WTC11 (cell line): ENCODE measurements around the gene POGZ. TPM values are rescaled to one million over a fixed set of nuclear protein-coding genes. Genes with fewer than 3 reads are reported as not detected.

Source experiments
- ATAC-seq: fragments of 200-7000 bp; cut with Tn5 transposase; 2 replicates; pipeline ENCODE4 v1.10.0; 2021; ENCODE audit warnings: mild to moderate bottlenecking, moderate library complexity
- CTCF ChIA-PET: fragments of 300-600 bp; sonication (Branson Sonifier 250); formaldehyde crosslinking; loops from one replicate; lab custom pipeline; 2021; ENCODE audit warnings: antibody characterized with exemption; lab: Charles Lee
- POLR2A ChIA-PET: fragments of 350-600 bp; sonication (Branson Sonifier 250); formaldehyde crosslinking; loops from one replicate; lab custom pipeline; 2021; ENCODE audit warnings: antibody characterized with exemption; lab: Charles Lee
- DNase-seq: peaks from one replicate; pipeline ENCODE4 v3.0.0; 2021; ENCODE audit warnings: low spot score
- H3K27ac Mint-ChIP-seq: 2 replicates; pipeline ENCODE4 v1.8.0; 2021; ENCODE audit warnings: mixed read lengths
- H3K27me3 Mint-ChIP-seq: 2 replicates; pipeline ENCODE4 v1.8.0; 2021; ENCODE audit warnings: low read depth, mild to moderate bottlenecking, moderate library complexity, mixed read lengths
- H3K36me3 Mint-ChIP-seq: 2 replicates; pipeline ENCODE4 v1.8.0; 2021; ENCODE audit warnings: mixed read lengths
- H3K4me1 Mint-ChIP-seq: 2 replicates; pipeline ENCODE4 v1.8.0; 2022; ENCODE audit warnings: mixed read lengths
- H3K4me3 Mint-ChIP-seq: 2 replicates; pipeline ENCODE4 v1.8.0; 2021; ENCODE audit warnings: mild to moderate bottlenecking, moderate library complexity, mixed read lengths
- H3K9me3 Mint-ChIP-seq: 2 replicates; pipeline ENCODE4 v1.8.0; 2021; ENCODE audit warnings: mixed read lengths
- FOXK1 ChIP-seq: sonication (generic); formaldehyde crosslinking; IDR thresholded peaks from 2 replicates; pipeline ENCODE4 v1.8.0; 2022; ENCODE audit warnings: mild to moderate bottlenecking, moderate library complexity, missing genetic modification reagents
- KAT7 ChIP-seq: sonication (generic); formaldehyde crosslinking; IDR thresholded peaks from 2 replicates; pipeline ENCODE4 v1.8.1; 2023; ENCODE audit warnings: missing genetic modification reagents, mild to moderate bottlenecking, borderline replicate concordance
- MAX ChIP-seq: sonication (generic); formaldehyde crosslinking; IDR thresholded peaks from 2 replicates; pipeline ENCODE4 v1.8.0; 2022; ENCODE audit warnings: mild to moderate bottlenecking, missing genetic modification reagents
- MYBL2 ChIP-seq: sonication (generic); formaldehyde crosslinking; IDR thresholded peaks from 2 replicates; pipeline ENCODE4 v1.8.1; 2023; ENCODE audit warnings: mild to moderate bottlenecking, moderate library complexity, missing genetic modification reagents
- NFATC4 ChIP-seq: fragments of 250-450 bp; sonication (Bioruptor Pico); IDR thresholded peaks from 2 replicates; pipeline ENCODE4 v1.9.0; 2021; ENCODE audit warnings: mild to moderate bottlenecking
- PRRX2 ChIP-seq: fragments of 250-450 bp; sonication (Bioruptor Pico); IDR thresholded peaks from 2 replicates; pipeline ENCODE4 v1.8.0; 2021; ENCODE audit warnings: mild to moderate bottlenecking
- SOX15 ChIP-seq: fragments of 250-450 bp; sonication (Bioruptor Pico); IDR thresholded peaks from 2 replicates; pipeline ENCODE4 v1.9.0; 2021; ENCODE audit warnings: mild to moderate bottlenecking
- TCF7 ChIP-seq: sonication (generic); formaldehyde crosslinking; IDR thresholded peaks from 2 replicates; pipeline ENCODE4 v1.8.0; 2022; ENCODE audit warnings: mild to moderate bottlenecking, low read depth, missing genetic modification reagents, moderate library complexity
- TEAD1 ChIP-seq: sonication (generic); formaldehyde crosslinking; IDR thresholded peaks from 2 replicates; pipeline ENCODE4 v1.8.0; 2022; ENCODE audit warnings: mild to moderate bottlenecking, missing genetic modification reagents
- ZBTB43 ChIP-seq: sonication (generic); formaldehyde crosslinking; IDR thresholded peaks from 2 replicates; pipeline ENCODE4 v1.8.1; 2023; ENCODE audit warnings: mild to moderate bottlenecking, missing genetic modification reagents
- ZNF263 ChIP-seq: sonication (generic); formaldehyde crosslinking; IDR thresholded peaks from 2 replicates; pipeline ENCODE4 v1.8.1; 2022; ENCODE audit warnings: low read depth, mild to moderate bottlenecking, moderate library complexity, missing genetic modification reagents
- total RNA-seq: library from RNA; stranded (reverse); gene quantifications from 3 replicates; pipeline ENCODE4 v1.2.3, GENCODE V29; 2021
- TF ChIP-seq, protein P1 (sequence below): sonication (generic); formaldehyde crosslinking; IDR thresholded peaks from 2 replicates; pipeline ENCODE4 v1.8.0; 2022; ENCODE audit warnings: missing genetic modification reagents

Gene POGZ
- total RNA-seq, 1 experiment from 2014 or later = 88.1 TPM

- TF ChIP-seq, protein P1, sequence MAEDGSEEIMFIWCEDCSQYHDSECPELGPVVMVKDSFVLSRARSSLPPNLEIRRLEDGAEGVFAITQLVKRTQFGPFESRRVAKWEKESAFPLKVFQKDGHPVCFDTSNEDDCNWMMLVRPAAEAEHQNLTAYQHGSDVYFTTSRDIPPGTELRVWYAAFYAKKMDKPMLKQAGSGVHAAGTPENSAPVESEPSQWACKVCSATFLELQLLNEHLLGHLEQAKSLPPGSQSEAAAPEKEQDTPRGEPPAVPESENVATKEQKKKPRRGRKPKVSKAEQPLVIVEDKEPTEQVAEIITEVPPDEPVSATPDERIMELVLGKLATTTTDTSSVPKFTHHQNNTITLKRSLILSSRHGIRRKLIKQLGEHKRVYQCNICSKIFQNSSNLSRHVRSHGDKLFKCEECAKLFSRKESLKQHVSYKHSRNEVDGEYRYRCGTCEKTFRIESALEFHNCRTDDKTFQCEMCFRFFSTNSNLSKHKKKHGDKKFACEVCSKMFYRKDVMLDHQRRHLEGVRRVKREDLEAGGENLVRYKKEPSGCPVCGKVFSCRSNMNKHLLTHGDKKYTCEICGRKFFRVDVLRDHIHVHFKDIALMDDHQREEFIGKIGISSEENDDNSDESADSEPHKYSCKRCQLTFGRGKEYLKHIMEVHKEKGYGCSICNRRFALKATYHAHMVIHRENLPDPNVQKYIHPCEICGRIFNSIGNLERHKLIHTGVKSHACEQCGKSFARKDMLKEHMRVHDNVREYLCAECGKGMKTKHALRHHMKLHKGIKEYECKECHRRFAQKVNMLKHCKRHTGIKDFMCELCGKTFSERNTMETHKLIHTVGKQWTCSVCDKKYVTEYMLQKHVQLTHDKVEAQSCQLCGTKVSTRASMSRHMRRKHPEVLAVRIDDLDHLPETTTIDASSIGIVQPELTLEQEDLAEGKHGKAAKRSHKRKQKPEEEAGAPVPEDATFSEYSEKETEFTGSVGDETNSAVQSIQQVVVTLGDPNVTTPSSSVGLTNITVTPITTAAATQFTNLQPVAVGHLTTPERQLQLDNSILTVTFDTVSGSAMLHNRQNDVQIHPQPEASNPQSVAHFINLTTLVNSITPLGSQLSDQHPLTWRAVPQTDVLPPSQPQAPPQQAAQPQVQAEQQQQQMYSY (CRISPR knock-in tag) = no peak
These were observed 19.6 kb upstream of the POGZ start (continued) for GRCh38 chr1:151478923-151479322.

DNA sequence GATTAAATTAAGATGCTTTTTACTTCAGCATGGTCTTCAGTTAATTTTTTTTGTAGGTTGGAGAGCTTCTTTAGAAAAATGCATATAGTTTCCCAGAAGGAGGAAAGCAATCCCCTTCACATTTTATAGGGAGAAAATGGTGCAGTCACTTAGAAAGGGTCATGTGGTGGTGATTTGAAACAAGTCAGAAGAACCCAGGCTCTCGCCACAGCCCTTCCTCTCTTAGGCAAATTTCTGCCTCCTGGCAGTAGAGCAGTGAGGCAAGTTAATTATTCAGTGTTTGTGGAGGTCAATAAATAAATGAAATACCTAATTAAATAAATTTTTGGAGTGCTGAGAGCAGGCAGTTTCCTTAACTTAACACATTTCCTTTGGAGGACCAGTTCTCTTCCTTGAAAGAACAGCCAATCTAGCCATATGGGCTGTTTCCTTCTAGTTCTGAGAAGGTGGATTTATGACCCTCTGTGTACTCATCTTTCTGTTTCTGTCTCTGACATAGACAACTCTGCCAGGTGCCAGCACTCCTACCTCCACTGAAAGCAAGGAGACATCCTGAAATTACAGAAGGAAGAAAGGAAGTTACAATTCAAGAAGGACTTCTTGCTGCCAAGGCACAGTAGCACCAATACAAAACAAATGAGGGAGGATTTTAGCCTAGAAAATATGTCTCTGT lies 19.0 kb upstream of the POGZ start:
- ATAC-seq = no peak
- no peak overlapping the region for H3K27ac Mint-ChIP-seq
- DNase-seq = no peak
- peaks cover 7% of the 10 kb centered on the region for H3K9me3 Mint-ChIP-seq
- POLR2A ChIA-PET = no interaction called here
- H3K4me1 Mint-ChIP-seq = no peaks in the 10 kb centered on the region; the same call in 1 of the 2 replicates
- peaks cover 6% of the 10 kb centered on the region; the same call in 1 of the 2 replicates for H3K27me3 Mint-ChIP-seq
- no peak for TF ChIP-seq MAX (CRISPR knock-in tag)
- CTCF ChIA-PET = no interaction called here
- H3K36me3 Mint-ChIP-seq = peaks cover 3% of the 10 kb centered on the region; the same call in 1 of the 2 replicates
- no peak overlapping the region for H3K4me3 Mint-ChIP-seq

- ChIA-PET CTCF (no interaction called here), POLR2A (no interaction called here)
- Mint-ChIP-seq H3K27ac (no peak overlapping the region), H3K4me3 (no peak overlapping the region), H3K36me3 (peaks cover 2% of the 10 kb centered on the region; the same call in 1 of the 2 replicates), H3K4me1 (peaks cover 5% of the 10 kb centered on the region), H3K27me3 (peaks cover 14% of the 10 kb centered on the region), H3K9me3 (peaks cover 5% of the 10 kb centered on the region)
- TF ChIP-seq NFATC4 (CRISPR knock-in tag) (no peak), PRRX2 (CRISPR knock-in tag) (no peak), FOXK1 (CRISPR knock-in tag) (no peak)
- ATAC-seq = no peak
- DNase-seq = no peak
These were observed 17.8 kb upstream of the POGZ start for GRCh38 chr1:151477066-151477465.

GRCh38 chr1:151476083-151476482 lies 16.8 kb upstream of the POGZ start:
- Mint-ChIP-seq H3K27ac (no peak overlapping the region), H3K27me3 (peaks cover 14% of the 10 kb centered on the region), H3K4me1 (peaks cover 5% of the 10 kb centered on the region), H3K36me3 (no peaks in the 10 kb centered on the region), H3K4me3 (no peak overlapping the region), H3K9me3 (no peaks in the 10 kb centered on the region)
- DNase-seq = no peak
- no peak for ATAC-seq
- TF ChIP-seq ZBTB43 (CRISPR knock-in tag) = no peak
- TF ChIP-seq MYBL2 (CRISPR knock-in tag) = no peak
- no peak for TF ChIP-seq SOX15 (CRISPR knock-in tag)
- ChIA-PET CTCF (interaction anchor here (0.7 to 2.3 kb wide), 2 partner anchors 9 to 17 kb away, joined by 4 to 7 read pairs; partner anchors contain the start of gene POGZ), POLR2A (no interaction called here)

DNA sequence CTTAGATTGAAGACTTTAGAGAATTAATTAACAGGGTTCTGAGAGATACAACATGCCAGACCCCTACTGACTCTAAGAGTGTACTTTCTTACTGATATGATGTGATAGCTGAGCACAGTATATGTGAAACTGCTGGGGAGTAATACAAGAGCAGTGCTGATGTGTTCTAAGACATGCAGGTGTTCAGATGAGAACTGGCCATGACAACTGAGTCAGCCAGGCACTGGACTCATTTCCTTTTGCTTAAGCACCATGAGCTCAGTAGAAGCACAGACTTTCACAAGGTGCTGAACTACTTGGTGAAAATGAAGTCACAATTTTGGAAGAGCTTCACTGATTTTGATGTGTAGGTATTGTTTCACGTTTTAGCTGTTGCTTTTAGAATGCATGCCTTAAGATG lies 15.9 kb upstream of the POGZ start:
- no peaks in the 10 kb centered on the region for H3K36me3 Mint-ChIP-seq
- H3K27ac Mint-ChIP-seq = no peak overlapping the region
- no peak overlapping the region for H3K4me3 Mint-ChIP-seq
- H3K9me3 Mint-ChIP-seq = no peaks in the 10 kb centered on the region
- no peak for TF ChIP-seq KAT7 (CRISPR knock-in tag)
- TF ChIP-seq TCF7 = no peak
- TF ChIP-seq TEAD1 (CRISPR knock-in tag) = no peak
- TF ChIP-seq MAX (CRISPR knock-in tag) = no peak
- no peak for TF ChIP-seq ZNF263
- TF ChIP-seq, all 79 proteins: peak for 0
- no peak for DNase-seq
- ChIA-PET CTCF (interaction anchor here (0.6 to 2.3 kb wide), 6 partner anchors 10 to 361 kb away, joined by 3 to 7 read pairs (median 4); partner anchors contain the start of genes CGN and POGZ), POLR2A (interaction anchor here (0.8 to 1.6 kb wide), 2 partner anchors 10 kb away, joined by 3 to 5 read pairs; no protein-coding TSS in a partner anchor)
- no peak for ATAC-seq
- peaks cover 5% of the 10 kb centered on the region for H3K4me1 Mint-ChIP-seq
- peaks cover 17% of the 10 kb centered on the region for H3K27me3 Mint-ChIP-seq
